Thyroid gland (tissue), 4 donors: ENCODE results near the gene SLC35E2B.

ENCODE experiments used
- POLR2A ChIP-seq, 2 donors: fragments of 450-650 bp; IDR thresholded peaks; one replicate each; pipeline ENCODE4 v1.6.1; 2017; ENCODE audit warnings: antibody characterized with exemption in 2 of 2, mild to moderate bottlenecking in 2 of 2, moderate library complexity in 1 of 2
- TF ChIP-seq, protein P1 (sequence below), 6 experiments: fragments of 200-600 bp in 3 of 6; fragments of 450-650 bp in 3 of 6; sonication (generic) in 3 of 6; IDR thresholded peaks; one replicate each; pipeline ENCODE4 v1.5.1; 2016 to 2019; ENCODE audit warnings: antibody characterized with exemption in 6 of 6, mild to moderate bottlenecking in 2 of 6, inconsistent platforms in 1 of 6, moderate library complexity in 1 of 6

DNA sequence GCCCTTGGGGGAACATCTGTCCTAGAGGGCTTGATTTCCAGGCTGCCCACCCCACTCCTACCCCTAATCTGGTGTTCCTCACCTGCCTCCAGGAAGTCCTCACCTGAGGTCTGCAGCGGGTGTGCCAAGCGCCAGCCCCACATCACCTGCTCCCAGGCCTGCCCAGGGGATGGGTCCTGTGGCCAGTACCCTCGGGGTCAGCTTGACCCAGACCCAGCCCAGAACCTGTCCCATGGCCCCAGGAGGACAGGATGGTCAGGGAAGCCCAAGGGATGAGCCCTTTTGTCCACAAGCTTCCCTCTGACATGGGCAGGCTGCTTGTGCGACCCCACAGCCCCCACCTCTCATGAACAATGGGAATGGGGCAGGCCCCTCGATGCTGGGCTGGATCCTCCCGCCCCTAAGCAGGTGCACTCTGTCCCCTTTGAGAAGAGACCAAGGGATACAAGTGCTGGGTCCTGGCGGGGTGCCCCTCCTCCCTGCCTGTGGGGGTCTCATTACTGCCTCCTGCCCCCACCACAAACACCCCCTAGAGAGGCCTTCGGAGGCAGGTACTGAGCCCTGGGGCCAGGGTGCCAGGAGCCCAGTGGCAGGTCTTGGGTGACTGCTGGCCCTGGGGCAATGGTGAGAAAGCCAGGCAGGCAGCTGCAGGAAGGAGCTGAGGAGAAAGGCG, 74.1 kb downstream of the SLC35E2B start:
- TF ChIP-seq, protein P1, sequence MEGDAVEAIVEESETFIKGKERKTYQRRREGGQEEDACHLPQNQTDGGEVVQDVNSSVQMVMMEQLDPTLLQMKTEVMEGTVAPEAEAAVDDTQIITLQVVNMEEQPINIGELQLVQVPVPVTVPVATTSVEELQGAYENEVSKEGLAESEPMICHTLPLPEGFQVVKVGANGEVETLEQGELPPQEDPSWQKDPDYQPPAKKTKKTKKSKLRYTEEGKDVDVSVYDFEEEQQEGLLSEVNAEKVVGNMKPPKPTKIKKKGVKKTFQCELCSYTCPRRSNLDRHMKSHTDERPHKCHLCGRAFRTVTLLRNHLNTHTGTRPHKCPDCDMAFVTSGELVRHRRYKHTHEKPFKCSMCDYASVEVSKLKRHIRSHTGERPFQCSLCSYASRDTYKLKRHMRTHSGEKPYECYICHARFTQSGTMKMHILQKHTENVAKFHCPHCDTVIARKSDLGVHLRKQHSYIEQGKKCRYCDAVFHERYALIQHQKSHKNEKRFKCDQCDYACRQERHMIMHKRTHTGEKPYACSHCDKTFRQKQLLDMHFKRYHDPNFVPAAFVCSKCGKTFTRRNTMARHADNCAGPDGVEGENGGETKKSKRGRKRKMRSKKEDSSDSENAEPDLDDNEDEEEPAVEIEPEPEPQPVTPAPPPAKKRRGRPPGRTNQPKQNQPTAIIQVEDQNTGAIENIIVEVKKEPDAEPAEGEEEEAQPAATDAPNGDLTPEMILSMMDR (IDR thresholded peaks at IDR 0.05) = no peak
- TF ChIP-seq POLR2A (IDR thresholded peaks at IDR 0.05) = no peak
